ENCODE results near the gene MARCHF2.

Gene MARCHF2

DNA sequence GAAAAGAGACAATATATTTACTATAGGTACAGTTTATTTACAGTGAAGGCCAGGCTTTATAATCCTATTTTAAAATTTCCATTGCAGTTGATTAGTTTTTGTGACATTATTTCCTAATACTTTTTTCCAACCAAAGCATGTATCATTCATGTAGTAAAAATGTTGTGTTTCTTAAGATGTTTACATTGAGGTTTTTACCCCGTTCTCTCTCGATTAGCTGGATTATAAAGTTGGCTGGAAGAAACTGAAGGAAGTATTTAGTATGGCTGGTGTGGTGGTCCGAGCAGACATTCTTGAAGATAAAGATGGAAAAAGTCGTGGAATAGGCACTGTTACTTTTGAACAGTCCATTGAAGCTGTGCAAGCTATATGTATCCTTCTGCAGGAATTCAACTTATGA lies 52.9 kb downstream of the MARCHF2 start:
- no peak overlapping the region for H3K4me3 ChIP-seq (ENCODE audit: low read depth, low read length)
- TF ChIP-seq CTCF (IDR thresholded peaks at IDR 0.05; ENCODE audit: borderline replicate concordance, insufficient read depth, low read depth, low read length) = no peak

DNA sequence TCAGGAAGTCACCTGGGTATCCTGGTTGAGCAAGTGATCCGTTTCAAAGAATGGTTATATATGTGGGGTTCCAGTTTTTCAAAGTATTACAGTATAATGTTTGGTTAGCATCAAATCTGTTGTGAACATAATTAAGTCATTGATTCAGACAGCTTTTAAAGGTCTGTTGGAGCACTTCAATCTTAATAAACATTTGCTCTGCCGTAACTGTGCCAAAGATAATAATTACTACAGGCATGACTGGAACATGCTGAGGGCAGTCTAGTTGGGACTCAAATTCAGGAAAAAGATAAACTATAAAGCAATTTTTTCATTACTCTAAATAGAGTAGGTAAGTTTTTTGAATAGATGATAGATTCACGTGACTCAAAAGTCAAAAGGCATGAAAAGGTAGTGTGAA lies 55.0 kb downstream of the MARCHF2 start:
- TF ChIP-seq CTCF (IDR thresholded peaks at IDR 0.05; ENCODE audit: borderline replicate concordance, insufficient read depth, low read depth, low read length) = no peak
- H3K4me3 ChIP-seq (ENCODE audit: low read depth, low read length) = no peak overlapping the region

GRCh38 chr19:8468761-8469373 lies 55.8 kb downstream of the MARCHF2 start:
- no peak for TF ChIP-seq CTCF (IDR thresholded peaks at IDR 0.05; ENCODE audit: borderline replicate concordance, insufficient read depth, low read depth, low read length)
- H3K4me3 ChIP-seq (ENCODE audit: low read depth, low read length) = no peak overlapping the region

GRCh38 chr19:8469613-8470368 lies 56.7 kb downstream of the MARCHF2 start:
- no peak overlapping the region for H3K4me3 ChIP-seq (ENCODE audit: low read depth, low read length)
- TF ChIP-seq CTCF (IDR thresholded peaks at IDR 0.05; ENCODE audit: borderline replicate concordance, insufficient read depth, low read depth, low read length) = no peak

DNA sequence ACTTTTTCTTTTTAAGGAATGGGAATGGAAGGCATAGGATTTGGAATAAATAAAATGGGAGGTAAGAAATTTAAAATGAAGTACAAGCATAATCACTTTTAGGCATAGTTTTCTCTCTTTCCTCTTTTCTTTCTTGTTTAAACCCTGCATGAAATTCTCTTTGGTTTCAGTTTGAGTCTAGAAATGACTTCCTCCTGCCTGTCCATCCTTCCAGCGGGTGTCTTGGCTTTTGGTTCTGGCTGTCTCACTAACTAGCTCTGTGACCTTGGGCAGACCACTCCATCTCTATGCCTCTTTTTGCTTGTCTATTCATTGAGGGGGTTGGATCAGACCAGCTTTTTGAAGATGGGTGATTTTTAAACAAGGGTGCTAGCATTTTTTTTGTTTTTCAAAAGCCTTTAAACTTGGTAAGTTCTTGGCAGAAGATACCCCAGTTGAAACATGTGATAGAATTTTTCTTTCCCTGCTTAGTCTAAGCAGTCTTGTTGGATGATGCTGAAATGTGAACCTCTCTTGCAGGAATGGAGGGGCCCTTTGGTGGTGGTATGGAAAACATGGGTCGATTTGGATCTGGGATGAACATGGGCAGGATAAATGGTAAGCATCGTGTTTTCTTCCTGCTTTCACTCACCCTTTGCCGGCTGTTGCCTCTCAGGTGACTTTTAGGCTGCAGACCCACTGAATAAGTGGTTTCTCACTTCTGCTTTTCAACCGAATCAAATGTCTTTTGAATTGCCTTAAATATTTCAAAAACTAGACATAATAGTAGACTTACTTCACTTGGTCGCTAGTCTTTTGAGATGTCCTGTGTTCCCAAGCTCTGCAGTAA lies 60.8 kb downstream of the MARCHF2 start:
- no peak overlapping the region for H3K4me3 ChIP-seq (ENCODE audit: low read depth, low read length)
- no peak for TF ChIP-seq CTCF (IDR thresholded peaks at IDR 0.05; ENCODE audit: borderline replicate concordance, insufficient read depth, low read depth, low read length)

- H3K4me3 ChIP-seq (ENCODE audit: low read depth, low read length) = no peak overlapping the region
- no peak for TF ChIP-seq CTCF (IDR thresholded peaks at IDR 0.05; ENCODE audit: borderline replicate concordance, insufficient read depth, low read depth, low read length)
These were observed 61.9 kb downstream of the MARCHF2 start for GRCh38 chr19:8475005-8475404.
